ENCODE results near the gene COA6. TPM values are rescaled to one million over a fixed set of nuclear protein-coding genes. Genes with fewer than 3 reads are reported as not detected.

COA6 gene
- total and polyA plus RNA-seq, 4 donors: 5.3 to 37.0 (median 18.6) TPM

DNA sequence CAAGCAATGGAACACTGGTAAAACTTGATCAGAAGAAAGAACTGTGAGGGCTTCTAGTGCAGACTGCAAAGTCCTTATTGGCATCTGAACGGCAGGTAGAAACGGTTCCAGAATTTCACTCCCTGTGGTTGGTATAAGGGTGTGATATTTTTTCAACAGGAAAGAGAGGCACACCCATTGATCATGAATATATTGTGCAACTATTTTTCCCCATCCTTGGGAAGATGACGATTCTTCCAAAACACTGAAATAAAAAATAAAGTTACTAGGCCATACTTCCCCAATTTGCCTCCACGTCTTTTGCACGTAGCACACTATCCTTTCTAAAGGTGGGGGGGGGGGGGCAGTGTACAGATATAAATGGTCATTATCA is 56.2 kb downstream of the COA6 start:
- TF ChIP-seq RAD21 (IDR thresholded peaks at IDR 0.05) (no peak), TAF1 (conservative IDR thresholded peaks at IDR 0.05) (no peak), GABPA (IDR thresholded peaks at IDR 0.05 in 1 of 2, conservative IDR thresholded peaks at IDR 0.05 in 1 of 2) (no peak), JUND (IDR thresholded peaks at IDR 0.05) (no peak), FOXA1 (IDR thresholded peaks at IDR 0.05) (no peak), RXRA (IDR thresholded peaks at IDR 0.05) (no peak), SP1 (IDR thresholded peaks at IDR 0.05) (no peak), HNF4A (conservative IDR thresholded peaks at IDR 0.05) (no peak)
- TF ChIP-seq, protein P1, sequence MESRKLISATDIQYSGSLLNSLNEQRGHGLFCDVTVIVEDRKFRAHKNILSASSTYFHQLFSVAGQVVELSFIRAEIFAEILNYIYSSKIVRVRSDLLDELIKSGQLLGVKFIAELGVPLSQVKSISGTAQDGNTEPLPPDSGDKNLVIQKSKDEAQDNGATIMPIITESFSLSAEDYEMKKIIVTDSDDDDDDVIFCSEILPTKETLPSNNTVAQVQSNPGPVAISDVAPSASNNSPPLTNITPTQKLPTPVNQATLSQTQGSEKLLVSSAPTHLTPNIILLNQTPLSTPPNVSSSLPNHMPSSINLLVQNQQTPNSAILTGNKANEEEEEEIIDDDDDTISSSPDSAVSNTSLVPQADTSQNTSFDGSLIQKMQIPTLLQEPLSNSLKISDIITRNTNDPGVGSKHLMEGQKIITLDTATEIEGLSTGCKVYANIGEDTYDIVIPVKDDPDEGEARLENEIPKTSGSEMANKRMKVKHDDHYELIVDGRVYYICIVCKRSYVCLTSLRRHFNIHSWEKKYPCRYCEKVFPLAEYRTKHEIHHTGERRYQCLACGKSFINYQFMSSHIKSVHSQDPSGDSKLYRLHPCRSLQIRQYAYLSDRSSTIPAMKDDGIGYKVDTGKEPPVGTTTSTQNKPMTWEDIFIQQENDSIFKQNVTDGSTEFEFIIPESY (IDR thresholded peaks at IDR 0.05): no peak
- TF ChIP-seq, protein P2, sequence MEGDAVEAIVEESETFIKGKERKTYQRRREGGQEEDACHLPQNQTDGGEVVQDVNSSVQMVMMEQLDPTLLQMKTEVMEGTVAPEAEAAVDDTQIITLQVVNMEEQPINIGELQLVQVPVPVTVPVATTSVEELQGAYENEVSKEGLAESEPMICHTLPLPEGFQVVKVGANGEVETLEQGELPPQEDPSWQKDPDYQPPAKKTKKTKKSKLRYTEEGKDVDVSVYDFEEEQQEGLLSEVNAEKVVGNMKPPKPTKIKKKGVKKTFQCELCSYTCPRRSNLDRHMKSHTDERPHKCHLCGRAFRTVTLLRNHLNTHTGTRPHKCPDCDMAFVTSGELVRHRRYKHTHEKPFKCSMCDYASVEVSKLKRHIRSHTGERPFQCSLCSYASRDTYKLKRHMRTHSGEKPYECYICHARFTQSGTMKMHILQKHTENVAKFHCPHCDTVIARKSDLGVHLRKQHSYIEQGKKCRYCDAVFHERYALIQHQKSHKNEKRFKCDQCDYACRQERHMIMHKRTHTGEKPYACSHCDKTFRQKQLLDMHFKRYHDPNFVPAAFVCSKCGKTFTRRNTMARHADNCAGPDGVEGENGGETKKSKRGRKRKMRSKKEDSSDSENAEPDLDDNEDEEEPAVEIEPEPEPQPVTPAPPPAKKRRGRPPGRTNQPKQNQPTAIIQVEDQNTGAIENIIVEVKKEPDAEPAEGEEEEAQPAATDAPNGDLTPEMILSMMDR (IDR thresholded peaks at IDR 0.05; ENCODE audit: low read depth, low read length, missing input control): no peak
- Histone ChIP-seq H3K9ac (ENCODE audit: low read depth in 1 of 2, low read length in 2 of 2) (no peak overlapping the region), H3K27ac (ENCODE audit: low read depth in 1 of 2, low read length in 2 of 2) (no peak overlapping the region), H3K36me3 (ENCODE audit: control insufficient read depth in 4 of 4, insufficient read depth in 3 of 4, low read depth in 1 of 4, low read length in 3 of 4) (peaks cover 2 to 26% (median 15%) of the 10 kb centered on the region in 4 donors), H3K27me3 (ENCODE audit: control insufficient read depth in 4 of 4, insufficient read depth in 4 of 4, low read length in 3 of 4) (no peaks in the 10 kb centered on the region), H3K4me1 (ENCODE audit: control insufficient read depth in 4 of 4, insufficient read depth in 4 of 4, low read length in 3 of 4) (no peaks in the 10 kb centered on the region), H3K9me3 (ENCODE audit: control insufficient read depth in 4 of 4, low read length in 3 of 4) (no peaks in the 10 kb centered on the region), H3K4me3 (ENCODE audit: low read depth in 1 of 3, low read length in 3 of 3) (no peak overlapping the region)
- DNase-seq (ENCODE audit: low spot score): no peak
- 89% methylated on average over 5 of the region's 5 CpGs for WGBS

DNA sequence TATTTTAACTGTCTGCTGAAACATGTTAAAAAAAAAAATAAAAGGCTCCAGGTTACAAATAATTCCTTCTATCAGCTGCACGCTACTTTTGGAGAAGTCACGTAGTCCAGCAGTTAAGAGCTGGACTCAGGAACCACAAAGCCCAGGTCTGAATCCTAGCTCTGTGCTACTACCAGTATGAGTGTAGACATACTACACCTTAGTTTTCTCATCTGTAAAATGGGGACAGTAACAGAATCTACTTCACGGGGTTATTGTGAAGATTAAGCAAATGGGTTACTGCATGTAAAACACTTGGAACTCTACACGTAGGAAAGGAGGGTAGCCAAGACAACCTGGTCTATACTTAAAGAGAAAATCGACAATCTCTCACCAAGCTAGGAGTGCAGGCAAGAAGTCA is 57.4 kb downstream of the COA6 start:
- no peak overlapping the region for H3K4me3 ChIP-seq (ENCODE audit: low read depth in 1 of 3, low read length in 3 of 3)
- peaks cover 4 to 28% (median 12%) of the 10 kb centered on the region in 4 donors for H3K36me3 ChIP-seq (ENCODE audit: control insufficient read depth in 4 of 4, insufficient read depth in 3 of 4, low read depth in 1 of 4, low read length in 3 of 4)
- no peaks in the 10 kb centered on the region for H3K4me1 ChIP-seq (ENCODE audit: control insufficient read depth in 4 of 4, insufficient read depth in 4 of 4, low read length in 3 of 4)
- TF ChIP-seq, protein P1 (IDR thresholded peaks at IDR 0.05): no peak
- TF ChIP-seq EGR1 (IDR thresholded peaks at IDR 0.05; ENCODE audit: low read depth in 2 of 2): no peak
- TF ChIP-seq TAF1 (conservative IDR thresholded peaks at IDR 0.05): no peak
- no peak for TF ChIP-seq SP1 (IDR thresholded peaks at IDR 0.05)
- no peak for TF ChIP-seq HNF4A (conservative IDR thresholded peaks at IDR 0.05)
- TF ChIP-seq, protein P3, sequence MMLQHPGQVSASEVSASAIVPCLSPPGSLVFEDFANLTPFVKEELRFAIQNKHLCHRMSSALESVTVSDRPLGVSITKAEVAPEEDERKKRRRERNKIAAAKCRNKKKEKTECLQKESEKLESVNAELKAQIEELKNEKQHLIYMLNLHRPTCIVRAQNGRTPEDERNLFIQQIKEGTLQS (IDR thresholded peaks at IDR 0.05): no peak
- no peak for TF ChIP-seq RAD21 (IDR thresholded peaks at IDR 0.05)
- TF ChIP-seq HNF4G (IDR thresholded peaks at IDR 0.05): no peak
- 97% methylated on average over 5 of the region's 5 CpGs for WGBS
- no peak overlapping the region for H3K27ac ChIP-seq (ENCODE audit: low read depth in 1 of 2, low read length in 2 of 2)
- no peaks in the 10 kb centered on the region for H3K9me3 ChIP-seq (ENCODE audit: control insufficient read depth in 4 of 4, low read length in 3 of 4)
- no peak for DNase-seq (ENCODE audit: low spot score)
- no peaks in the 10 kb centered on the region for H3K27me3 ChIP-seq (ENCODE audit: control insufficient read depth in 4 of 4, insufficient read depth in 4 of 4, low read length in 3 of 4)
- H3K9ac ChIP-seq (ENCODE audit: low read depth in 1 of 2, low read length in 2 of 2): no peak overlapping the region

All from liver (tissue), 9 donors.